Ishikawa (cell line): ENCODE results near the gene OPA3.

Experiments
- CEBPB ChIP-seq: IDR thresholded peaks from 2 replicates; pipeline ENCODE4 v1.6.1; 2012
- CREB1 ChIP-seq: IDR thresholded peaks from 2 replicates; pipeline ENCODE4 v1.6.1; 2012; ENCODE audit warnings: low read depth
- EGR1 ChIP-seq: IDR thresholded peaks from 2 replicates; pipeline ENCODE4 v1.6.1; 2012
- EP300 ChIP-seq: IDR thresholded peaks from 2 replicates; pipeline ENCODE4 v1.6.1; 2012; ENCODE audit warnings: borderline replicate concordance
- FOXM1 ChIP-seq: IDR thresholded peaks from 2 replicates; pipeline ENCODE4 v1.6.1; 2012; ENCODE audit warnings: low read depth, borderline replicate concordance
- NFIC ChIP-seq: IDR thresholded peaks from 2 replicates; pipeline ENCODE4 v1.6.1; 2012
- RAD21 ChIP-seq: IDR thresholded peaks from 2 replicates; pipeline ENCODE4 v1.6.1; 2012; ENCODE audit warnings: low read depth
- TAF1 ChIP-seq: IDR thresholded peaks from 2 replicates; pipeline ENCODE4 v1.6.1; 2012; ENCODE audit warnings: low read depth, mild to moderate bottlenecking
- TCF12 ChIP-seq: IDR thresholded peaks from 2 replicates; pipeline ENCODE4 v1.6.1; 2012; ENCODE audit warnings: low read depth
- TEAD4 ChIP-seq: IDR thresholded peaks from 2 replicates; pipeline ENCODE4 v1.6.1; 2012
- YY1 ChIP-seq: IDR thresholded peaks from 2 replicates; pipeline ENCODE4 v1.6.1; 2012; ENCODE audit warnings: low read depth
- ZBTB7A ChIP-seq: IDR thresholded peaks from 2 replicates; pipeline ENCODE4 v1.6.1; 2012; ENCODE audit warnings: low read depth
- TF ChIP-seq, protein P1 (sequence below): IDR thresholded peaks from 2 replicates; pipeline ENCODE4 v1.6.1; 2012
- TF ChIP-seq, protein P2 (sequence below): IDR thresholded peaks from 2 replicates; pipeline ENCODE4 v1.6.1; 2012; ENCODE audit warnings: low read depth, mild to moderate bottlenecking
- TF ChIP-seq, protein P3 (sequence below): IDR thresholded peaks from 2 replicates; pipeline ENCODE4 v1.6.1; 2012

The OPA3 gene

DNA sequence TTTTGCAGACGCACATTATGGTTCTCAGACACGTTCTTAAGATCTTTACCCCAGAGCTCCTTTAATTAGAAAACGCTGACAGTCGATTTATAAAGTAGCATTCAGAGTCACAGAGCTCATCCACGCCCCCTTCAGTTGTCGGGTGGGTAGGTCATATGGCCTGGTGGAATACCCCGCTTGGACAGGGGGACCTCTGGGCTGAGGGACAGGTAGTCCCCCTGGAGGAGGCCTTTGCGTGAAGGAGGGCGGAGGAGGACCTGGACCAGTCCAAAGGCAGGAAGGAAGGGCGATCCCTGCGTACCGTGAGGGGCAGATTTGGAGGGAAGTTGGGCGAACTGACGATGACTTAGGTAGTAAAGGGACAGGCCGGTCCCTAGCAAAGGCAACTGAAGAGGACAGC is 56.9 kb downstream of the OPA3 start:
- TF ChIP-seq, protein P1, sequence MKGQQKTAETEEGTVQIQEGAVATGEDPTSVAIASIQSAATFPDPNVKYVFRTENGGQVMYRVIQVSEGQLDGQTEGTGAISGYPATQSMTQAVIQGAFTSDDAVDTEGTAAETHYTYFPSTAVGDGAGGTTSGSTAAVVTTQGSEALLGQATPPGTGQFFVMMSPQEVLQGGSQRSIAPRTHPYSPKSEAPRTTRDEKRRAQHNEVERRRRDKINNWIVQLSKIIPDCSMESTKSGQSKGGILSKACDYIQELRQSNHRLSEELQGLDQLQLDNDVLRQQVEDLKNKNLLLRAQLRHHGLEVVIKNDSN = no peak
- TF ChIP-seq, protein P2, sequence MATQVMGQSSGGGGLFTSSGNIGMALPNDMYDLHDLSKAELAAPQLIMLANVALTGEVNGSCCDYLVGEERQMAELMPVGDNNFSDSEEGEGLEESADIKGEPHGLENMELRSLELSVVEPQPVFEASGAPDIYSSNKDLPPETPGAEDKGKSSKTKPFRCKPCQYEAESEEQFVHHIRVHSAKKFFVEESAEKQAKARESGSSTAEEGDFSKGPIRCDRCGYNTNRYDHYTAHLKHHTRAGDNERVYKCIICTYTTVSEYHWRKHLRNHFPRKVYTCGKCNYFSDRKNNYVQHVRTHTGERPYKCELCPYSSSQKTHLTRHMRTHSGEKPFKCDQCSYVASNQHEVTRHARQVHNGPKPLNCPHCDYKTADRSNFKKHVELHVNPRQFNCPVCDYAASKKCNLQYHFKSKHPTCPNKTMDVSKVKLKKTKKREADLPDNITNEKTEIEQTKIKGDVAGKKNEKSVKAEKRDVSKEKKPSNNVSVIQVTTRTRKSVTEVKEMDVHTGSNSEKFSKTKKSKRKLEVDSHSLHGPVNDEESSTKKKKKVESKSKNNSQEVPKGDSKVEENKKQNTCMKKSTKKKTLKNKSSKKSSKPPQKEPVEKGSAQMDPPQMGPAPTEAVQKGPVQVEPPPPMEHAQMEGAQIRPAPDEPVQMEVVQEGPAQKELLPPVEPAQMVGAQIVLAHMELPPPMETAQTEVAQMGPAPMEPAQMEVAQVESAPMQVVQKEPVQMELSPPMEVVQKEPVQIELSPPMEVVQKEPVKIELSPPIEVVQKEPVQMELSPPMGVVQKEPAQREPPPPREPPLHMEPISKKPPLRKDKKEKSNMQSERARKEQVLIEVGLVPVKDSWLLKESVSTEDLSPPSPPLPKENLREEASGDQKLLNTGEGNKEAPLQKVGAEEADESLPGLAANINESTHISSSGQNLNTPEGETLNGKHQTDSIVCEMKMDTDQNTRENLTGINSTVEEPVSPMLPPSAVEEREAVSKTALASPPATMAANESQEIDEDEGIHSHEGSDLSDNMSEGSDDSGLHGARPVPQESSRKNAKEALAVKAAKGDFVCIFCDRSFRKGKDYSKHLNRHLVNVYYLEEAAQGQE = no peak
- TF ChIP-seq CREB1 (no peak), FOXM1 (no peak), NFIC (no peak), TCF12 (no peak), YY1 (no peak), EGR1 (no peak), TAF1 (no peak)

DNA sequence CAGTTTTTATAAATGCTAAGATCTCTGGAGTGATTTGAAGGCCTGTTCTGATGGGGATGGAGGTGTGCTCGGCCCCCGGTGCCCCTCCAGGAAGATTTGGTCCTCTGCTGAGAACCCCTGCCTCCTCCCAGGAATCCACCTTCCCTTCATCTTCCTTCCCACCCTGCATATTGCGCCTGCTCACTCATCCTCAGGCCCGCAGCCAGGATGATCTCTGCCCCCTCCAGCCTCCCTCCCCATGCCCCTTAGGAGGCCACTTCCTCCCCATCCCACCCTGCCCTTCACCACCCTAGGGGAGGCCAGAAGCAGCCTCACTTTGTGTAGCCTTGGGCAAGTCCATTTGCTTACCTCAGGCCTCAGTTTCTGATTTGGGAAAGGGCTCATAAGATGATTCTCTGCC is 57.6 kb downstream of the OPA3 start:
- no peak for TF ChIP-seq CREB1
- TF ChIP-seq CEBPB = no peak
- TF ChIP-seq TAF1 = no peak
- TF ChIP-seq FOXM1 = no peak
- TF ChIP-seq, protein P3, sequence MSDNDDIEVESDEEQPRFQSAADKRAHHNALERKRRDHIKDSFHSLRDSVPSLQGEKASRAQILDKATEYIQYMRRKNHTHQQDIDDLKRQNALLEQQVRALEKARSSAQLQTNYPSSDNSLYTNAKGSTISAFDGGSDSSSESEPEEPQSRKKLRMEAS = no peak
- no peak for TF ChIP-seq ZBTB7A
- no peak for TF ChIP-seq EP300
- no peak for TF ChIP-seq TEAD4
- TF ChIP-seq NFIC = no peak
- TF ChIP-seq, protein P2 = no peak
- TF ChIP-seq, protein P1 = no peak
- no peak for TF ChIP-seq EGR1
- no peak for TF ChIP-seq YY1
- TF ChIP-seq RAD21 = no peak
- TF ChIP-seq TCF12 = no peak

DNA sequence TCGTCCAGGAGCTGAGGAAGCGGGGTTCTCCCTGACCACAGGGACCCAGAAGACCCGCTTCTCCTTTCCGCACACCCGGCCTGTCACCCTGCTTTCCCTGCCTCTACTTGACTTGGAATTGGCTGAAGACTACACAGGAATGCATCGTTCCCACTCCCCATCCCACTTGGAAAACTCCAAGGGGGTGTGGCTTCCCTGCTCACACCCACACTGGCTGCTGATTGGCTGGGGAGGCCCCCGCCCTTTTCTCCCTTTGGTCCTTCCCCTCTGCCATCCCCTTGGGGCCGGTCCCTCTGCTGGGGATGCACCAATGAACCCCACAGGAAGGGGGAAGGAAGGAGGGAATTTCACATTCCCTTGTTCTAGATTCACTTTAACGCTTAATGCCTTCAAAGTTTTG is 58.5 kb downstream of the OPA3 start:
- peak; percentile 34 for TF ChIP-seq TEAD4
- TF ChIP-seq ZBTB7A = no peak
- TF ChIP-seq, protein P3 = 0 out of 2 replicates have a peak, but pooled peaks have one; percentile 17

DNA sequence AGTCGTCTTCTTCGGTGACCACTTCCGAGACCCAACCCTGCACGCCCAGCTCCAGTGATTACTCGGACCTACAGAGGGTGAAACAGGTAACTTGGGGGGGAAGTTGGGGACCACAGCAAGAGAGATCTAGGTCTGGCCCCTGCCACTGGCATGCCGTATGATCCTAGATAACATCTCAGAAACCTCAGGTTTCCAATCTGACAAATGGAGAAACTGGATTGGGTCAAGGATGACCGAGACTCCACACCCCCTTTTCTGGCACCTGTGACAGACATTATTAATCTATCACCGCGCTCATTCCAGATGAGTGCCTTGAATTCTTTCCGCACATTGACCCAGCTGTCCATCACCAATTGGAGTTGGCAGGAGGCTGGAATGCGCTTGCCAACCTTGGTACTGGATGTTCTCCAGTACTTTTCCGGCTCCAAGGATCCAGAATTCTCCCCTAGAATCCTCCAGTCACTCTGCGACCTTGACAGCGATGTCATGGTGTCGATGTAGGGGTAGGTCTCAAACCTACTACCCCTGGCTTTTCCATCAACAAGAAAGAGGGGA is 60.0 kb downstream of the OPA3 start:
- TF ChIP-seq NFIC = no peak
- no peak for TF ChIP-seq CREB1
- no peak for TF ChIP-seq YY1
- TF ChIP-seq TAF1 = no peak

DNA sequence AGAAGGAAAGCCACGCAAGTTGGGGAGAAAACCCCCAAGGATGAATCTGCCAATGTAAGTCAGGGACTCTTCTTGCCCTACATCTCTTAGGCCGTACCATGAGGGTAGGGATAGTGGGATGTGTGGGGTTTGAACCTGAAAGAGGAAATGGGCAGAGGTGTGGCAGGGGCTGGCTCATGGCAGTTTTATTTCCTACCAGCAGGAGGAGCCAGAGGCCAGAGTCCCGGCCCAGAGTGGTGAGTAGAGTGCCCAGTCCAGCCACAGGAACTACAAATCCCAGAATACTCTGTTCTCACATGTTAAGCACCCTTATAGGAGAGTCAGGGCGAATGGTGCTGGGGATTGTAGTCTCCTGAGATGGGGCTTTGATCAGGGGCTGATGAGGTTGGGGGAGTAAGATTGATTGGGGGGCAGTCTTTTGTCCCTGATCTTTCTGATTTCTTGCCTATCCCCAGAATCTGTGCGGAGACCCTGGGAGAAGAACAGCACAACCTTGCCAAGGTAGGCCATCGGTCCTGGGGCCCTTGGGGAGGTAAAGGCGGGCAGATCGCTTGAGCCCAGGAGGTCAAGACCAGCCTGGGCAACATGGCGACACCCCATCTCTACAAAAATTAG is 60.9 kb downstream of the OPA3 start:
- TF ChIP-seq FOXM1 (no peak), EGR1 (no peak), ZBTB7A (no peak), YY1 (0 out of 2 replicates have a peak, but pooled peaks have one; percentile 33), RAD21 (peak; percentile 93)
- TF ChIP-seq, protein P3 = peak; percentile 40; the same call in 1 of the 2 replicates
